ENCODE results near the gene WWP2. TPM values are rescaled to one million over a fixed set of nuclear protein-coding genes. Genes with fewer than 3 reads are reported as not detected.
"Not testable (repeated sequence)": the region's sequence is repeated elsewhere in the genome, so short reads cannot be mapped to it uniquely, and the experiment has no call there.

The WWP2 gene
- total RNA-seq, 1 donor, result 28.5 TPM

GRCh38 chr16:69814078-69814477 is 51.9 kb downstream of the WWP2 start:
- no peak for TF ChIP-seq CTCF (IDR thresholded peaks at IDR 0.05; ENCODE audit: insufficient read depth, low read depth, low read length)
- H3K4me3 ChIP-seq (ENCODE audit: low read depth, low read length), result no peak overlapping the region
- DNase-seq (ENCODE audit: low read depth), result no peak

GRCh38 chr16:69814561-69814960 is 52.4 kb downstream of the WWP2 start:
- no peak for TF ChIP-seq CTCF (IDR thresholded peaks at IDR 0.05; ENCODE audit: insufficient read depth, low read depth, low read length)
- no peak overlapping the region for H3K4me3 ChIP-seq (ENCODE audit: low read depth, low read length)
- DNase-seq (ENCODE audit: low read depth), result no peak

GRCh38 chr16:69815216-69815883 is 53.2 kb downstream of the WWP2 start:
- not testable (repeated sequence) for DNase-seq (ENCODE audit: low read depth); H3K4me3 ChIP-seq (ENCODE audit: low read depth, low read length)

GRCh38 chr16:69816996-69817395 is 54.9 kb downstream of the WWP2 start:
- DNase-seq (ENCODE audit: low read depth), result no peak
- H3K4me3 ChIP-seq (ENCODE audit: low read depth, low read length), result no peak overlapping the region
- TF ChIP-seq CTCF (IDR thresholded peaks at IDR 0.05; ENCODE audit: insufficient read depth, low read depth, low read length), result no peak

- no peak overlapping the region for H3K4me3 ChIP-seq (ENCODE audit: low read depth, low read length)
- no peak for TF ChIP-seq CTCF (IDR thresholded peaks at IDR 0.05; ENCODE audit: insufficient read depth, low read depth, low read length)
- no peak for DNase-seq (ENCODE audit: low read depth)
These were observed 56.9 kb downstream of the WWP2 start for GRCh38 chr16:69818891-69819545.

- no peak for TF ChIP-seq CTCF (IDR thresholded peaks at IDR 0.05; ENCODE audit: insufficient read depth, low read depth, low read length)
- DNase-seq (ENCODE audit: low read depth), result peak; percentile 42
- H3K4me3 ChIP-seq (ENCODE audit: low read depth, low read length), result no peak overlapping the region
These were observed 58.9 kb downstream of the WWP2 start for GRCh38 chr16:69820926-69821541.

- no peak for DNase-seq (ENCODE audit: low read depth)
- H3K4me3 ChIP-seq (ENCODE audit: low read depth, low read length), result no peak overlapping the region
These were observed 59.7 kb downstream of the WWP2 start for GRCh38 chr16:69821844-69822173.

More at GRCh38 chr16:69821844-69822173, 59.7 kb downstream of the WWP2 start:
- TF ChIP-seq CTCF (IDR thresholded peaks at IDR 0.05; ENCODE audit: insufficient read depth, low read depth, low read length), result no peak
